A549 (cell line): ENCODE data around the gene MPP3.

ENCODE experiments used
- BCL3 ChIP-seq: fragments of >200 bp; sonication (Bioruptor Twin); formaldehyde crosslinking; IDR thresholded peaks from 3 replicates; pipeline ENCODE4 v1.6.1; 2016
- CEBPB ChIP-seq, 2 experiments: fragments of >200 bp in 1 of 2; sonication (Bioruptor Twin) in 1 of 2; formaldehyde crosslinking in 1 of 2; IDR thresholded peaks; 2 replicates each; pipeline ENCODE4 v1.6.1; 2012 to 2016
- CHD2 ChIP-seq: fragments of 150-350 bp; IDR thresholded peaks from 2 replicates; pipeline ENCODE4 v1.6.1; 2014; ENCODE audit warnings: low read length; ENCODE audit not compliant: partially characterized antibody
- CTCF ChIP-seq: fragments of >200 bp; sonication (Bioruptor Twin); formaldehyde crosslinking; IDR thresholded peaks from 3 replicates; pipeline ENCODE4 v1.5.1; 2016
- FOSL2 ChIP-seq, 2 experiments: fragments of 450-650 bp in 1 of 2; fragments of >200 bp in 1 of 2; sonication (Bioruptor Twin) in 1 of 2; formaldehyde crosslinking; IDR thresholded peaks; 2 replicates each; pipeline versions ENCODE4 v1.5.0 to v1.6.1; 2016 to 2020; ENCODE audit warnings: mild to moderate bottlenecking in 1 of 2, moderate library complexity in 1 of 2
- MYC ChIP-seq: IDR thresholded peaks from 2 replicates; pipeline ENCODE4 v1.6.1; 2012; ENCODE audit warnings: mild to moderate bottlenecking, inconsistent platforms, low read length, improper control_type of control experiment, borderline replicate concordance
- POLR2A ChIP-seq: IDR thresholded peaks from 2 replicates; pipeline ENCODE4 v1.6.1; 2012; ENCODE audit warnings: mild to moderate bottlenecking, low read length
- REST ChIP-seq: fragments of 200-600 bp; sonication (generic); IDR thresholded peaks from 2 replicates; pipeline ENCODE4 v1.6.1; 2016; ENCODE audit warnings: antibody characterized with exemption, mild to moderate bottlenecking, moderate library complexity
- TP53 ChIP-seq: fragments of 250-450 bp; sonication (Bioruptor Pico); IDR thresholded peaks from 2 replicates; pipeline ENCODE4 v1.5.0; 2021; ENCODE audit warnings: mild to moderate bottlenecking, moderate library complexity

GRCh38 chr17:43880420-43880991 lies 47.6 kb upstream of the MPP3 start:
- TF ChIP-seq CTCF (peak; percentile 62), MYC (no peak), REST (no peak), FOSL2 (IDR thresholded peaks at IDR 0.05) (no peak), FOSL2 (CRISPR knock-in tag; IDR thresholded peaks at IDR 0.05) (no peak), CEBPB (IDR thresholded peaks at IDR 0.05) (no peak), CHD2 (no peak), POLR2A (no peak), TP53 (CRISPR knock-in tag) (no peak), BCL3 (no peak)
